ENCODE measurements around the gene PSMB5. TPM values are rescaled to one million over a fixed set of nuclear protein-coding genes. Genes with fewer than 3 reads are reported as not detected.

The PSMB5 gene
- total RNA-seq, 1 experiment from 2014 or later = 224 TPM

DNA sequence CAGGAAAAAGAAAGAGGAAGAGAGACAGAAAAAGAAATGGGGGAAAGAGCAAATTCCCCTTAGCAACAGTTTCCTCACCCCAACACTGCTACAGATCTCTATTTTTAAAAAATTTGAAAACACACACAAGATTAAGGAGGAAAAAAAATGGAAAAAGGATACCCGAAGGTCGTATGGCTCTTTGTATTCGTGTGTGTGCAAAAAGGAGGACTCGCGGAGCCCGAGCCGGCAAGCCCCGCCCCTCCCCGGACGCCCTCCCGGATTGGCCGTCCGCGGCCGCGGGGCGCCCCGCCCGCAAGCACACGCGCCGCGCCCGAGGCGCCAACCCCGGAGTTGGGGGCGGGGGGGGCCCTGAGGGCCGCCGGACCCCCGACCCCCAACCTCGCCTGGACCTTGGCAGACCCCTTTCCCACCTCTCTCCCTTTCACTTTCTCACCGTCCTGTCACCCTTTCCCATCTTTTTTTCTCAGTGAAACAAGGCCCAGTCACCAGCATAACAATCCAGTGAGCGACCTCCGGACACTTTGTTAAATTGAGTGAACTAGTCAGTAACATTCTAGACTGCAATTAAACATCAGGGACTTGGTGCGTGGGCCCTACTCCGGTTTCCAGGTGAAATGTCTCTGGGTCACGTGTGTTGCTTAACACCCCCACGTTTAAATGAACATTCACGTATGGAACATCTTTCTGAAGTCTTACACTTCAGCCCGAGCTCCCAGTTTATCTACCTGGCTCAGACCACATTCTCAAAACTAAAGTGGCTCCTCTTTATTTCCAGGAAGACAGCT lies 24.6 kb downstream of the PSMB5 start, which contains the start of gene C14orf93:
TSS of gene C14orf93 (minus strand) at position 205 of the 788 bp plus-strand sequence. CDS start 11,120 bp downstream, outside the sequence.
- Mint-ChIP-seq H3K9me3 (peaks cover 9% of the 10 kb centered on the region), H3K4me1 (peaks cover 31% of the 10 kb centered on the region), H3K36me3 (no peaks in the 10 kb centered on the region; the same call in 1 of the 2 replicates), H3K4me3 (peak within 1 kb of the TSS; percentile 80), H3K27me3 (ENCODE audit: low read depth) (no peaks in the 10 kb centered on the region), H3K27ac (peak within 1 kb of the TSS; percentile 98)
- no peak for TF ChIP-seq NFE2L1 (CRISPR knock-in tag; IDR thresholded peaks at IDR 0.05)
- TF ChIP-seq, protein P1, sequence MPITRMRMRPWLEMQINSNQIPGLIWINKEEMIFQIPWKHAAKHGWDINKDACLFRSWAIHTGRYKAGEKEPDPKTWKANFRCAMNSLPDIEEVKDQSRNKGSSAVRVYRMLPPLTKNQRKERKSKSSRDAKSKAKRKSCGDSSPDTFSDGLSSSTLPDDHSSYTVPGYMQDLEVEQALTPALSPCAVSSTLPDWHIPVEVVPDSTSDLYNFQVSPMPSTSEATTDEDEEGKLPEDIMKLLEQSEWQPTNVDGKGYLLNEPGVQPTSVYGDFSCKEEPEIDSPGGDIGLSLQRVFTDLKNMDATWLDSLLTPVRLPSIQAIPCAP (CRISPR knock-in tag; IDR thresholded peaks at IDR 0.05) = no peak
- TF ChIP-seq NFYB (CRISPR knock-in tag; conservative IDR thresholded peaks at IDR 0.05; ENCODE audit: low read depth) = 0 out of 2 replicates have a peak, but pooled peaks have one; percentile 14
- 0 out of 2 replicates have a peak, but pooled peaks have one; percentile 58 for TF ChIP-seq SP1 (CRISPR knock-in tag; conservative IDR thresholded peaks at IDR 0.05)
- no peak for TF ChIP-seq PRRX2 (CRISPR knock-in tag; IDR thresholded peaks at IDR 0.05)
- TF ChIP-seq GABPB1 (CRISPR knock-in tag; IDR thresholded peaks at IDR 0.05) = 0 out of 2 replicates have a peak, but pooled peaks have one; percentile 25
- TF ChIP-seq RELA (CRISPR knock-in tag; IDR thresholded peaks at IDR 0.05; ENCODE audit: borderline replicate concordance) = no peak
- DNase-seq (ENCODE audit: low spot score) = peak; percentile 84
- ChIA-PET CTCF (interaction anchor here (1.5 to 4.0 kb wide), 4 partner anchors 15 to 59 kb away, joined by 5 to 36 read pairs (median 10); no protein-coding TSS in a partner anchor), POLR2A (no interaction called here)
- peak; percentile 21 for ATAC-seq

DNA sequence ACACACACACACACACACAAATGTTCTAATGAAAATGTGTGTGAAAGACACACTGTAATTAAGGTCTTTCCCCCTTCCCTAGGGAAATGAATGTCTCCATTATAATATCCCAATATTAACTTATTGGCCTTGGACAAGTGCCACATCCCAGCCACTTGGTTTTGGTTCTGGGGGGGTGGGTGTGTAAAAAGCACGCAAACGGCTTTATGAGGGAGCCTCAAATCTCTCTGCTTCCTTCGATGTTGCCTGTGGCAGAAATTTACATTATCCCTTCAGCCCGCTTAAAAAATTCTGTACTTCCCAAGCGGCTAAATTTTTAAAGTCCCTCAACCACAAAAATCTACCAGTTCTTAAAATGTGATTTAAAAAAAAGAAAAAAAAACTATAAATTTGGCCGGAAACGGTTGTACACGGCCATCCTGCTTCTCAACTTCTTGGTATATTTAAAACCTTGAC lies 25.2 kb downstream of the PSMB5 start:
- H3K27ac Mint-ChIP-seq = peak overlapping the region; percentile 98
- H3K27me3 Mint-ChIP-seq (ENCODE audit: low read depth) = no peaks in the 10 kb centered on the region
- peak overlapping the region; percentile 80 for H3K4me3 Mint-ChIP-seq
- peaks cover 31% of the 10 kb centered on the region for H3K4me1 Mint-ChIP-seq
- CTCF ChIA-PET = interaction anchor here (3.9 kb wide), 1 partner anchor 23 kb away, joined by 64 read pairs; no protein-coding TSS in a partner anchor
- H3K9me3 Mint-ChIP-seq = peaks cover 9% of the 10 kb centered on the region
- no peak for DNase-seq (ENCODE audit: low spot score)
- POLR2A ChIA-PET = no interaction called here
- no peak for TF ChIP-seq IRF2 (CRISPR knock-in tag; IDR thresholded peaks at IDR 0.05; ENCODE audit: borderline replicate concordance, low read depth)
- TF ChIP-seq PRRX2 (CRISPR knock-in tag; IDR thresholded peaks at IDR 0.05) = no peak
- TF ChIP-seq NFYB (CRISPR knock-in tag; conservative IDR thresholded peaks at IDR 0.05; ENCODE audit: low read depth) = no peak
- TF ChIP-seq RORB (CRISPR knock-in tag; IDR thresholded peaks at IDR 0.05) = no peak
- TF ChIP-seq, protein P2, sequence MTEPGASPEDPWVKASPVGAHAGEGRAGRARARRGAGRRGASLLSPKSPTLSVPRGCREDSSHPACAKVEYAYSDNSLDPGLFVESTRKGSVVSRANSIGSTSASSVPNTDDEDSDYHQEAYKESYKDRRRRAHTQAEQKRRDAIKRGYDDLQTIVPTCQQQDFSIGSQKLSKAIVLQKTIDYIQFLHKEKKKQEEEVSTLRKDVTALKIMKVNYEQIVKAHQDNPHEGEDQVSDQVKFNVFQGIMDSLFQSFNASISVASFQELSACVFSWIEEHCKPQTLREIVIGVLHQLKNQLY (CRISPR knock-in tag; IDR thresholded peaks at IDR 0.05) = no peak
- no peak for TF ChIP-seq ZNF671 (CRISPR knock-in tag; IDR thresholded peaks at IDR 0.05)
- H3K36me3 Mint-ChIP-seq = no peaks in the 10 kb centered on the region; the same call in 1 of the 2 replicates
- ATAC-seq = no peak

DNA sequence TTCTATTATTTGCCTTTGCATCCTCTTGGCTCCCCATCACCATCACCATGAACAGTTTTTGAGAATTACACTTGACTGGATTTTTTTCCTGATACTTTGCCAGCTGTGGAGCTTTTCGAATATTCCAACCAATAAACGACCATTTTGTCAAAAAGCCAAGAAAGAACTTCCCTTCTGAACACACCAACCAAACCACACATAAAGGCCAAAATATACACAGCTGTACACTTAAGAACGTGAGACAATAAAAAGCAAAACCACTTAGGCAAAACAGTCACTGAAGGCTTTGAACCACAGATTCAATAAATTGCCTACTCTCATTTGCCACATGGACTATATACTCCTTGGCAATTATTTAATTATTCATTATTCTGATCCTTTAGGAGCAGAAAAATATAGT lies 25.9 kb downstream of the PSMB5 start:
- Mint-ChIP-seq H3K4me3 (0 out of 2 replicates have a peak overlapping the region, but pooled peaks have one; percentile 1), H3K36me3 (no peaks in the 10 kb centered on the region; the same call in 1 of the 2 replicates), H3K27me3 (ENCODE audit: low read depth) (no peaks in the 10 kb centered on the region), H3K9me3 (peaks cover 9% of the 10 kb centered on the region), H3K4me1 (peaks cover 31% of the 10 kb centered on the region), H3K27ac (peak overlapping the region; percentile 25; the same call in 1 of the 2 replicates)
- POLR2A ChIA-PET = no interaction called here
- ATAC-seq = no peak
- CTCF ChIA-PET = interaction anchor here (3.9 kb wide), 1 partner anchor 22 kb away, joined by 64 read pairs; no protein-coding TSS in a partner anchor
- DNase-seq (ENCODE audit: low spot score) = no peak
- TF ChIP-seq, protein P3, sequence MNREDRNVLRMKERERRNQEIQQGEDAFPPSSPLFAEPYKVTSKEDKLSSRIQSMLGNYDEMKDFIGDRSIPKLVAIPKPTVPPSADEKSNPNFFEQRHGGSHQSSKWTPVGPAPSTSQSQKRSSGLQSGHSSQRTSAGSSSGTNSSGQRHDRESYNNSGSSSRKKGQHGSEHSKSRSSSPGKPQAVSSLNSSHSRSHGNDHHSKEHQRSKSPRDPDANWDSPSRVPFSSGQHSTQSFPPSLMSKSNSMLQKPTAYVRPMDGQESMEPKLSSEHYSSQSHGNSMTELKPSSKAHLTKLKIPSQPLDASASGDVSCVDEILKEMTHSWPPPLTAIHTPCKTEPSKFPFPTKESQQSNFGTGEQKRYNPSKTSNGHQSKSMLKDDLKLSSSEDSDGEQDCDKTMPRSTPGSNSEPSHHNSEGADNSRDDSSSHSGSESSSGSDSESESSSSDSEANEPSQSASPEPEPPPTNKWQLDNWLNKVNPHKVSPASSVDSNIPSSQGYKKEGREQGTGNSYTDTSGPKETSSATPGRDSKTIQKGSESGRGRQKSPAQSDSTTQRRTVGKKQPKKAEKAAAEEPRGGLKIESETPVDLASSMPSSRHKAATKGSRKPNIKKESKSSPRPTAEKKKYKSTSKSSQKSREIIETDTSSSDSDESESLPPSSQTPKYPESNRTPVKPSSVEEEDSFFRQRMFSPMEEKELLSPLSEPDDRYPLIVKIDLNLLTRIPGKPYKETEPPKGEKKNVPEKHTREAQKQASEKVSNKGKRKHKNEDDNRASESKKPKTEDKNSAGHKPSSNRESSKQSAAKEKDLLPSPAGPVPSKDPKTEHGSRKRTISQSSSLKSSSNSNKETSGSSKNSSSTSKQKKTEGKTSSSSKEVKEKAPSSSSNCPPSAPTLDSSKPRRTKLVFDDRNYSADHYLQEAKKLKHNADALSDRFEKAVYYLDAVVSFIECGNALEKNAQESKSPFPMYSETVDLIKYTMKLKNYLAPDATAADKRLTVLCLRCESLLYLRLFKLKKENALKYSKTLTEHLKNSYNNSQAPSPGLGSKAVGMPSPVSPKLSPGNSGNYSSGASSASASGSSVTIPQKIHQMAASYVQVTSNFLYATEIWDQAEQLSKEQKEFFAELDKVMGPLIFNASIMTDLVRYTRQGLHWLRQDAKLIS (CRISPR knock-in tag; IDR thresholded peaks at IDR 0.05; ENCODE audit: borderline replicate concordance) = no peak
- TF ChIP-seq, protein P2 (CRISPR knock-in tag; IDR thresholded peaks at IDR 0.05) = no peak
- TF ChIP-seq NR2C2 (CRISPR knock-in tag; IDR thresholded peaks at IDR 0.05) (no peak), OVOL2 (CRISPR knock-in tag; IDR thresholded peaks at IDR 0.05; ENCODE audit: borderline replicate concordance) (no peak)
- TF ChIP-seq, protein P4, sequence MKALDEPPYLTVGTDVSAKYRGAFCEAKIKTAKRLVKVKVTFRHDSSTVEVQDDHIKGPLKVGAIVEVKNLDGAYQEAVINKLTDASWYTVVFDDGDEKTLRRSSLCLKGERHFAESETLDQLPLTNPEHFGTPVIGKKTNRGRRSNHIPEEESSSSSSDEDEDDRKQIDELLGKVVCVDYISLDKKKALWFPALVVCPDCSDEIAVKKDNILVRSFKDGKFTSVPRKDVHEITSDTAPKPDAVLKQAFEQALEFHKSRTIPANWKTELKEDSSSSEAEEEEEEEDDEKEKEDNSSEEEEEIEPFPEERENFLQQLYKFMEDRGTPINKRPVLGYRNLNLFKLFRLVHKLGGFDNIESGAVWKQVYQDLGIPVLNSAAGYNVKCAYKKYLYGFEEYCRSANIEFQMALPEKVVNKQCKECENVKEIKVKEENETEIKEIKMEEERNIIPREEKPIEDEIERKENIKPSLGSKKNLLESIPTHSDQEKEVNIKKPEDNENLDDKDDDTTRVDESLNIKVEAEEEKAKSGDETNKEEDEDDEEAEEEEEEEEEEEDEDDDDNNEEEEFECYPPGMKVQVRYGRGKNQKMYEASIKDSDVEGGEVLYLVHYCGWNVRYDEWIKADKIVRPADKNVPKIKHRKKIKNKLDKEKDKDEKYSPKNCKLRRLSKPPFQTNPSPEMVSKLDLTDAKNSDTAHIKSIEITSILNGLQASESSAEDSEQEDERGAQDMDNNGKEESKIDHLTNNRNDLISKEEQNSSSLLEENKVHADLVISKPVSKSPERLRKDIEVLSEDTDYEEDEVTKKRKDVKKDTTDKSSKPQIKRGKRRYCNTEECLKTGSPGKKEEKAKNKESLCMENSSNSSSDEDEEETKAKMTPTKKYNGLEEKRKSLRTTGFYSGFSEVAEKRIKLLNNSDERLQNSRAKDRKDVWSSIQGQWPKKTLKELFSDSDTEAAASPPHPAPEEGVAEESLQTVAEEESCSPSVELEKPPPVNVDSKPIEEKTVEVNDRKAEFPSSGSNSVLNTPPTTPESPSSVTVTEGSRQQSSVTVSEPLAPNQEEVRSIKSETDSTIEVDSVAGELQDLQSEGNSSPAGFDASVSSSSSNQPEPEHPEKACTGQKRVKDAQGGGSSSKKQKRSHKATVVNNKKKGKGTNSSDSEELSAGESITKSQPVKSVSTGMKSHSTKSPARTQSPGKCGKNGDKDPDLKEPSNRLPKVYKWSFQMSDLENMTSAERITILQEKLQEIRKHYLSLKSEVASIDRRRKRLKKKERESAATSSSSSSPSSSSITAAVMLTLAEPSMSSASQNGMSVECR (CRISPR knock-in tag; IDR thresholded peaks at IDR 0.05; ENCODE audit: borderline replicate concordance) = no peak
- TF ChIP-seq, protein P5, sequence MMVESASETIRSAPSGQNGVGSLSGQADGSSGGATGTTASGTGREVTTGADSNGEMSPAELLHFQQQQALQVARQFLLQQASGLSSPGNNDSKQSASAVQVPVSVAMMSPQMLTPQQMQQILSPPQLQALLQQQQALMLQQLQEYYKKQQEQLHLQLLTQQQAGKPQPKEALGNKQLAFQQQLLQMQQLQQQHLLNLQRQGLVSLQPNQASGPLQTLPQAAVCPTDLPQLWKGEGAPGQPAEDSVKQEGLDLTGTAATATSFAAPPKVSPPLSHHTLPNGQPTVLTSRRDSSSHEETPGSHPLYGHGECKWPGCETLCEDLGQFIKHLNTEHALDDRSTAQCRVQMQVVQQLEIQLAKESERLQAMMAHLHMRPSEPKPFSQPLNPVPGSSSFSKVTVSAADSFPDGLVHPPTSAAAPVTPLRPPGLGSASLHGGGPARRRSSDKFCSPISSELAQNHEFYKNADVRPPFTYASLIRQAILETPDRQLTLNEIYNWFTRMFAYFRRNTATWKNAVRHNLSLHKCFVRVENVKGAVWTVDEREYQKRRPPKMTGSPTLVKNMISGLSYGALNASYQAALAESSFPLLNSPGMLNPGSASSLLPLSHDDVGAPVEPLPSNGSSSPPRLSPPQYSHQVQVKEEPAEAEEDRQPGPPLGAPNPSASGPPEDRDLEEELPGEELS (CRISPR knock-in tag; IDR thresholded peaks at IDR 0.05) = no peak
